Activated naive CD4-positive, alpha-beta T cell treated with anti-CD3 and anti-CD28 coated beads for 36 hours (primary cell): ENCODE measurements around the gene SPRR2B. TPM values are rescaled to one million over a fixed set of nuclear protein-coding genes. Genes with fewer than 3 reads are reported as not detected.
"Not testable (repeated sequence)": the region's sequence is repeated elsewhere in the genome, so short reads cannot be mapped to it uniquely, and the experiment has no call there.

Experiments
- CTCF ChIA-PET: fragments of 350-600 bp; sonication (Branson Sonifier 250); formaldehyde crosslinking; loops from one replicate; lab custom pipeline; 2021; ENCODE audit warnings: antibody characterized with exemption; lab: Charles Lee
- DNase-seq: peaks from one replicate; pipeline ENCODE4 v3.0.0-alpha.2; 2020
- H3K27ac Mint-ChIP-seq: one replicate; pipeline ENCODE4 v1.8.0; 2021; ENCODE audit warnings: mild to moderate bottlenecking, mixed read lengths
- H3K27me3 Mint-ChIP-seq: one replicate; pipeline ENCODE4 v1.8.0; 2021; ENCODE audit warnings: low read depth, mixed read lengths
- H3K36me3 Mint-ChIP-seq: one replicate; pipeline ENCODE4 v1.8.0; 2021; ENCODE audit warnings: low read depth, mixed read lengths
- H3K4me1 Mint-ChIP-seq: one replicate; pipeline ENCODE4 v1.8.0; 2021; ENCODE audit warnings: low read depth, mixed read lengths
- H3K4me3 Mint-ChIP-seq: one replicate; pipeline ENCODE4 v1.8.0; 2021; ENCODE audit warnings: mild to moderate bottlenecking, moderate library complexity, mixed read lengths
- H3K9me3 Mint-ChIP-seq: one replicate; pipeline ENCODE4 v1.8.0; 2021; ENCODE audit warnings: mixed read lengths
- intact Hi-C: fragments of 100-400 bp; cut with micrococcal nuclease; formaldehyde crosslinking; loops from one replicate; pipeline ENCODE4 v1.15.1; 2023
- total RNA-seq, 2 experiments: library from RNA; stranded (reverse); gene quantifications; one replicate each; pipeline ENCODE4 v1.2.3, GENCODE V29; 2021

The SPRR2B gene
- total RNA-seq, 2 experiments from 2014 or later: not detected

- Mint-ChIP-seq H3K27me3 (peaks cover 9% of the 10 kb centered on the region), H3K4me3 (no peak within 1 kb of the TSS), H3K36me3 (no peaks in the 10 kb centered on the region), H3K4me1 (no peaks in the 10 kb centered on the region), H3K9me3 (no peaks in the 10 kb centered on the region), H3K27ac (no peak within 1 kb of the TSS)
- intact Hi-C loops: no loop called here
- CTCF ChIA-PET: no interaction called here
- no peak for DNase-seq
Observed at GRCh38 chr1:153030895-153031294, 40.5 kb downstream of the SPRR2B start, which contains the start of gene SPRR1B. Gene SPRR1B, plus strand, starts transcription at chr1:153031203. Its CDS starts 1,143 bp downstream, at chr1:153032346.

GRCh38 chr1:153028766-153029165 is 42.6 kb downstream of the SPRR2B start:
- Mint-ChIP-seq H3K36me3 (no peaks in the 10 kb centered on the region), H3K4me3 (no peak overlapping the region), H3K9me3 (no peaks in the 10 kb centered on the region), H3K27me3 (peaks cover 9% of the 10 kb centered on the region), H3K27ac (no peak overlapping the region), H3K4me1 (no peaks in the 10 kb centered on the region)
- intact Hi-C loops: no loop called here
- no peak for DNase-seq
- CTCF ChIA-PET: no interaction called here

- intact Hi-C loops: no loop called here
- Mint-ChIP-seq H3K27ac (no peak overlapping the region), H3K4me3 (no peak overlapping the region), H3K27me3 (peaks cover 17% of the 10 kb centered on the region), H3K4me1 (no peaks in the 10 kb centered on the region), H3K9me3 (no peaks in the 10 kb centered on the region), H3K36me3 (no peaks in the 10 kb centered on the region)
- CTCF ChIA-PET: no interaction called here
- no peak for DNase-seq
Observed at GRCh38 chr1:153025797-153026196, 45.6 kb downstream of the SPRR2B start.

- Mint-ChIP-seq H3K4me3 (no peak overlapping the region), H3K9me3 (no peaks in the 10 kb centered on the region), H3K4me1 (no peaks in the 10 kb centered on the region), H3K27me3 (peaks cover 25% of the 10 kb centered on the region), H3K36me3 (no peaks in the 10 kb centered on the region), H3K27ac (no peak overlapping the region)
- CTCF ChIA-PET: no interaction called here
- DNase-seq: no peak
- intact Hi-C loops: no loop called here
Observed at GRCh38 chr1:153024413-153024812, 47.0 kb downstream of the SPRR2B start.

- Mint-ChIP-seq H3K27me3 (peaks cover 29% of the 10 kb centered on the region), H3K9me3 (no peaks in the 10 kb centered on the region), H3K36me3 (no peaks in the 10 kb centered on the region), H3K4me3 (no peak overlapping the region), H3K27ac (no peak overlapping the region), H3K4me1 (no peaks in the 10 kb centered on the region)
- intact Hi-C loops: no loop called here
- CTCF ChIA-PET: no interaction called here
- DNase-seq: no peak
Observed at GRCh38 chr1:153023109-153023508, 48.3 kb downstream of the SPRR2B start.

GRCh38 chr1:153022340-153022739 is 49.1 kb downstream of the SPRR2B start:
- CTCF ChIA-PET, H3K4me1 Mint-ChIP-seq, intact Hi-C loops: not testable (repeated sequence)

GRCh38 chr1:153021829-153022228 is 49.6 kb downstream of the SPRR2B start:
- H3K9me3 Mint-ChIP-seq, DNase-seq, intact Hi-C loops, CTCF ChIA-PET, H3K27ac Mint-ChIP-seq, H3K4me3 Mint-ChIP-seq, H3K4me1 Mint-ChIP-seq, H3K36me3 Mint-ChIP-seq: not testable (repeated sequence)
- peaks cover 27% of the 10 kb centered on the region for H3K27me3 Mint-ChIP-seq

More at GRCh38 chr1:153022340-153022739, 49.1 kb downstream of the SPRR2B start:
- H3K9me3 Mint-ChIP-seq, DNase-seq, H3K36me3 Mint-ChIP-seq, H3K4me3 Mint-ChIP-seq, H3K27ac Mint-ChIP-seq: not testable (repeated sequence)
- peaks cover 27% of the 10 kb centered on the region for H3K27me3 Mint-ChIP-seq

Other genes with a start within 250 kb of the SPRR2B start
- not detected for gene LCE1A, start 244.1 kb downstream of the SPRR2B start, total RNA-seq
- not detected for gene LCE6A, start 228.8 kb downstream of the SPRR2B start, total RNA-seq
- not detected for gene LCE7A, start 211.6 kb downstream of the SPRR2B start, total RNA-seq
- not detected for gene SMCP, start 193.3 kb downstream of the SPRR2B start, total RNA-seq
- not detected for gene IVL, start 163.1 kb downstream of the SPRR2B start, total RNA-seq
- not detected for gene SPRR5, start 124.4 kb downstream of the SPRR2B start, total RNA-seq
- gene SPRR4, start 101.0 kb downstream of the SPRR2B start, total RNA-seq: not detected
- gene SPRR1A, start 87.5 kb downstream of the SPRR2B start, total RNA-seq: not detected
- gene SPRR3, start 69.9 kb downstream of the SPRR2B start, total RNA-seq: not detected
- not detected for gene SPRR1B, start 40.4 kb downstream of the SPRR2B start, total RNA-seq
- gene SPRR2D, start 30.5 kb downstream of the SPRR2B start, total RNA-seq: not detected
- gene SPRR2A, start 14.1 kb downstream of the SPRR2B start, total RNA-seq: not detected
- gene SPRR2E, start 22.9 kb upstream of the SPRR2B start, total RNA-seq: not detected
- not detected for gene SPRR2F, start 41.9 kb upstream of the SPRR2B start, total RNA-seq
- gene SPRR2G, start 79.3 kb upstream of the SPRR2B start, total RNA-seq: not detected
- gene LELP1, start 131.8 kb upstream of the SPRR2B start, total RNA-seq: not detected
- gene PRR9, start 146.0 kb upstream of the SPRR2B start, total RNA-seq: not detected
- gene LORICRIN, start 188.1 kb upstream of the SPRR2B start, total RNA-seq: not detected
- not detected for gene PGLYRP3, start 241.3 kb upstream of the SPRR2B start, total RNA-seq